ENCODE results near the gene LPA. TPM values are rescaled to one million over a fixed set of nuclear protein-coding genes. Genes with fewer than 3 reads are reported as not detected.

The LPA gene
- total RNA-seq, 1 experiment from 2014 or later = not detected

GRCh38 chr6:160500639-160501038, 163.4 kb downstream of the LPA start:
- H3K9me2 ChIP-seq (replicated peaks; ENCODE audit: low read length) = no peaks in the 10 kb centered on the region
- no peak overlapping the region for H3K9ac ChIP-seq (ENCODE audit: low read length)
- H3F3A ChIP-seq (ENCODE audit: low read length, unreplicated experiment) = no peaks in the 10 kb centered on the region
- H3K4me3 ChIP-seq (ENCODE audit: low read length) = no peak overlapping the region
- H2AFZ ChIP-seq (ENCODE audit: low read length) = no peak overlapping the region
- DNase-seq = no peak
- no peak overlapping the region for H3K27ac ChIP-seq (ENCODE audit: low read length)
- TF ChIP-seq, protein P1, sequence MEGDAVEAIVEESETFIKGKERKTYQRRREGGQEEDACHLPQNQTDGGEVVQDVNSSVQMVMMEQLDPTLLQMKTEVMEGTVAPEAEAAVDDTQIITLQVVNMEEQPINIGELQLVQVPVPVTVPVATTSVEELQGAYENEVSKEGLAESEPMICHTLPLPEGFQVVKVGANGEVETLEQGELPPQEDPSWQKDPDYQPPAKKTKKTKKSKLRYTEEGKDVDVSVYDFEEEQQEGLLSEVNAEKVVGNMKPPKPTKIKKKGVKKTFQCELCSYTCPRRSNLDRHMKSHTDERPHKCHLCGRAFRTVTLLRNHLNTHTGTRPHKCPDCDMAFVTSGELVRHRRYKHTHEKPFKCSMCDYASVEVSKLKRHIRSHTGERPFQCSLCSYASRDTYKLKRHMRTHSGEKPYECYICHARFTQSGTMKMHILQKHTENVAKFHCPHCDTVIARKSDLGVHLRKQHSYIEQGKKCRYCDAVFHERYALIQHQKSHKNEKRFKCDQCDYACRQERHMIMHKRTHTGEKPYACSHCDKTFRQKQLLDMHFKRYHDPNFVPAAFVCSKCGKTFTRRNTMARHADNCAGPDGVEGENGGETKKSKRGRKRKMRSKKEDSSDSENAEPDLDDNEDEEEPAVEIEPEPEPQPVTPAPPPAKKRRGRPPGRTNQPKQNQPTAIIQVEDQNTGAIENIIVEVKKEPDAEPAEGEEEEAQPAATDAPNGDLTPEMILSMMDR (conservative IDR thresholded peaks at IDR 0.05; ENCODE audit: low read depth, low read length) = no peak
- no peak for TF ChIP-seq EZH2 (IDR thresholded peaks at IDR 0.05; ENCODE audit: low read length, unreplicated experiment)
- no peak for TF ChIP-seq EZH2phosphoT487 (IDR thresholded peaks at IDR 0.05; ENCODE audit: borderline replicate concordance, low read length)
- no peaks in the 10 kb centered on the region for H3K9me3 ChIP-seq (ENCODE audit: low read length)
- H3K4me2 ChIP-seq (ENCODE audit: low read length) = no peak overlapping the region
- intact Hi-C loops (cut with micrococcal nuclease) = no loop called here
- ChIA-PET CTCF (no interaction called here), POLR2A (ENCODE audit: unreplicated experiment) (no interaction called here)
- H3K27me3 ChIP-seq (ENCODE audit: low read length) = no peaks in the 10 kb centered on the region
- H3K4me1 ChIP-seq (ENCODE audit: insufficient read depth, low read length) = no peaks in the 10 kb centered on the region
- BruUV-seq (replicated peaks) = no TSS peak
- no peaks in the 10 kb centered on the region for H3K36me3 ChIP-seq (ENCODE audit: low read depth, low read length)
- no peaks in the 10 kb centered on the region for H4K20me1 ChIP-seq (ENCODE audit: low read length)
- no peaks in the 10 kb centered on the region for H3K79me2 ChIP-seq (ENCODE audit: low read length)
- ATAC-seq = no peak

GRCh38 chr6:160494576-160494975, 169.5 kb downstream of the LPA start:
- H3K36me3 ChIP-seq (ENCODE audit: low read depth, low read length) = no peaks in the 10 kb centered on the region
- ChIA-PET POLR2A (ENCODE audit: unreplicated experiment) (no interaction called here), CTCF (no interaction called here)
- H3F3A ChIP-seq (ENCODE audit: low read length, unreplicated experiment) = no peaks in the 10 kb centered on the region
- H3K9ac ChIP-seq (ENCODE audit: low read length) = no peak overlapping the region
- no peak overlapping the region for H2AFZ ChIP-seq (ENCODE audit: low read length)
- H3K9me2 ChIP-seq (replicated peaks; ENCODE audit: low read length) = no peaks in the 10 kb centered on the region
- DNase-seq (no peak), ATAC-seq (no peak)
- H3K4me3 ChIP-seq (ENCODE audit: low read length) = no peak overlapping the region
- H4K20me1 ChIP-seq (ENCODE audit: low read length) = no peaks in the 10 kb centered on the region
- intact Hi-C loops (cut with micrococcal nuclease) = no loop called here
- TF ChIP-seq EZH2 (IDR thresholded peaks at IDR 0.05; ENCODE audit: low read length, unreplicated experiment) (no peak), EZH2phosphoT487 (IDR thresholded peaks at IDR 0.05; ENCODE audit: borderline replicate concordance, low read length) (no peak)
- TF ChIP-seq, protein P1 (conservative IDR thresholded peaks at IDR 0.05; ENCODE audit: low read depth, low read length) = no peak
- H3K4me2 ChIP-seq (ENCODE audit: low read length) = no peak overlapping the region
- H3K27me3 ChIP-seq (ENCODE audit: low read length) = no peaks in the 10 kb centered on the region
- BruUV-seq (replicated peaks) = no TSS peak
- H3K4me1 ChIP-seq (ENCODE audit: insufficient read depth, low read length) = no peaks in the 10 kb centered on the region
- H3K79me2 ChIP-seq (ENCODE audit: low read length) = no peaks in the 10 kb centered on the region
- H3K9me3 ChIP-seq (ENCODE audit: low read length) = no peaks in the 10 kb centered on the region
- H3K27ac ChIP-seq (ENCODE audit: low read length) = no peak overlapping the region

GRCh38 chr6:160489091-160489490, 175.0 kb downstream of the LPA start:
- intact Hi-C loops (cut with micrococcal nuclease) = no loop called here
- ATAC-seq (no peak), DNase-seq (no peak)
- TF ChIP-seq, protein P1 (conservative IDR thresholded peaks at IDR 0.05; ENCODE audit: low read depth, low read length) = no peak
- no peak for TF ChIP-seq EZH2 (IDR thresholded peaks at IDR 0.05; ENCODE audit: low read length, unreplicated experiment)
- TF ChIP-seq EZH2phosphoT487 (IDR thresholded peaks at IDR 0.05; ENCODE audit: borderline replicate concordance, low read length) = no peak
- no peaks in the 10 kb centered on the region for H3K4me1 ChIP-seq (ENCODE audit: insufficient read depth, low read length)
- H3K9ac ChIP-seq (ENCODE audit: low read length) = no peak overlapping the region
- no peaks in the 10 kb centered on the region for H3K27me3 ChIP-seq (ENCODE audit: low read length)
- no peaks in the 10 kb centered on the region for H4K20me1 ChIP-seq (ENCODE audit: low read length)
- no peaks in the 10 kb centered on the region for H3K9me3 ChIP-seq (ENCODE audit: low read length)
- no peak overlapping the region for H3K4me3 ChIP-seq (ENCODE audit: low read length)
- no peak overlapping the region for H3K4me2 ChIP-seq (ENCODE audit: low read length)
- H3K27ac ChIP-seq (ENCODE audit: low read length) = no peak overlapping the region
- no TSS peak for BruUV-seq (replicated peaks)
- no peaks in the 10 kb centered on the region for H3F3A ChIP-seq (ENCODE audit: low read length, unreplicated experiment)
- no peaks in the 10 kb centered on the region for H3K79me2 ChIP-seq (ENCODE audit: low read length)
- ChIA-PET POLR2A (ENCODE audit: unreplicated experiment) (no interaction called here), CTCF (no interaction called here)
- H3K9me2 ChIP-seq (replicated peaks; ENCODE audit: low read length) = no peaks in the 10 kb centered on the region
- no peak overlapping the region for H2AFZ ChIP-seq (ENCODE audit: low read length)
- H3K36me3 ChIP-seq (ENCODE audit: low read depth, low read length) = no peaks in the 10 kb centered on the region

All from PC-3 (cell line).